Sigmoid colon (tissue), 7 donors: ENCODE measurements around the gene STXBP2. TPM values are rescaled to one million over a fixed set of nuclear protein-coding genes. Genes with fewer than 3 reads are reported as not detected.

Source experiments
- DNase-seq: peaks from one replicate; pipeline ENCODE4 v3.0.0-alpha.2; 2019
- H3K27ac ChIP-seq, 4 donors: fragments of 200-600 bp; sonication (generic); one replicate each; pipeline ENCODE4 v1.5.1; 2016 to 2019; ENCODE audit warnings: mild to moderate bottlenecking in 1 of 4
- H3K27me3 ChIP-seq, 3 donors: fragments of 200-600 bp; sonication (generic); one replicate each; pipeline ENCODE4 v1.5.1; 2019; ENCODE audit warnings: mild to moderate bottlenecking in 1 of 3
- H3K36me3 ChIP-seq, 4 donors: fragments of 200-600 bp; sonication (generic); one replicate each; pipeline ENCODE4 v1.5.1; 2016 to 2019
- H3K4me1 ChIP-seq, 4 donors: fragments of 200-600 bp; sonication (generic); one replicate each; pipeline ENCODE4 v1.5.1; 2017 to 2019
- H3K4me3 ChIP-seq, 4 donors: fragments of 200-600 bp; sonication (generic); one replicate each; pipeline ENCODE4 v1.5.1; 2017 to 2019; ENCODE audit warnings: mild to moderate bottlenecking in 2 of 4, moderate library complexity in 1 of 4
- H3K9me3 ChIP-seq, 4 donors: fragments of 200-600 bp in 3 of 4; sonication (generic) in 3 of 4; one replicate each; pipeline versions ENCODE4 v1.5.1 to v1.6.1; 2013 to 2019
- EP300 ChIP-seq, 4 donors: sonication (generic); formaldehyde crosslinking; IDR thresholded peaks; one replicate each; pipeline ENCODE4 v1.6.1; 2017; ENCODE audit warnings: antibody characterized with exemption in 4 of 4
- POLR2A ChIP-seq, 2 donors: fragments of 450-650 bp; IDR thresholded peaks; one replicate each; pipeline ENCODE4 v1.6.1; 2016; ENCODE audit warnings: antibody characterized with exemption in 2 of 2, mild to moderate bottlenecking in 2 of 2, moderate library complexity in 2 of 2
- POLR2AphosphoS5 ChIP-seq, 4 donors: sonication (generic); formaldehyde crosslinking; IDR thresholded peaks; one replicate each; pipeline ENCODE4 v1.6.1; 2017; ENCODE audit warnings: antibody characterized with exemption in 4 of 4
- WGBS, 2 donors: extraction: QIAGEN DNeasy Blood & Tissue Kit; methylation state at CpG; one replicate each; pipeline ENCODE4 v1.1.7; 2013; 5-methylcytosine and 5-hydroxymethylcytosine counted together
- intact Hi-C: fragments of 100-400 bp; cut with DNase I; formaldehyde crosslinking; loops from one replicate; pipeline ENCODE4 v1.15.1; 2023
- polyA plus RNA-seq, 3 donors: library from polyadenylated mRNA; stranded (reverse); fragments of 200-250 nt; gene quantifications; one replicate each; pipeline ENCODE4 v1.2.3, GENCODE V29; 2013
- total RNA-seq, 4 donors: library from RNA; depleted of rRNA; stranded (reverse); fragments of >200 nt; gene quantifications; one replicate each; pipeline ENCODE4 v1.1.0, GENCODE V29; 2016
- TF ChIP-seq, protein P1 (sequence below), 4 experiments: fragments of 450-650 bp in 3 of 4; fragments of 200-600 bp in 1 of 4; IDR thresholded peaks; one replicate each; pipeline ENCODE4 v1.5.1; 2016 to 2019; ENCODE audit warnings: antibody characterized with exemption in 4 of 4, mild to moderate bottlenecking in 3 of 4, moderate library complexity in 2 of 4
- donor health status: healthy with polysubstance abuse.
- donor health status: Bipolar disorder and iron deficiency.
- donor health status: healthy.

STXBP2 gene
- total and polyA plus RNA-seq, 7 donors: 5.9 to 163 (median 9.3) TPM

DNA sequence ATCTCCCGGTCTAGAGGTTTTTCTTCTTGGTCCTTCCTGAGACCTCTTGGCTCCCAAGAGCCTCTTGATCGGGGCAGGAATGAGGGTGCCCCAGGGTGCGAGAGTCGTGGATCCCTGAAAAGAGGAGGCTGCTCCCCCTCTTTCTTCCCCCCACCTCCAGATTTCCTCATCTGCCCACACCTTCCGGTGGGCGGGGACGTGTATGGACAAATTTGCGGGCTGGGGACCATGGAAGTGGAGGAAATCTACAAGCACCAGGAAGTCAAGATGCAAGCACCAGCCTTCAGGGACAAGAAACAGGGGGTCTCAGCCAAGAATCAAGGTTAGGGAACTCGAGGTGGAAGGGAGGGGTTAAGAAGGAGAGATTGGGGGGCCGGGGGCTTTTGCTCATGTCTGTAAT lies 39.9 kb downstream of the STXBP2 start, which contains the start of gene MCEMP1:
Gene MCEMP1, plus strand, starts transcription at position 237 of the 400 bp plus-strand sequence. Its CDS starts 31 bp downstream, at position 268.
- Histone ChIP-seq H3K27me3 (peaks cover 0 to 54% (median 26%) of the 10 kb centered on the region in 3 donors), H3K36me3 (no peaks in the 10 kb centered on the region), H3K4me1 (peaks cover 0 to 15% (median 7%) of the 10 kb centered on the region in 4 donors), H3K9me3 (no peaks in the 10 kb centered on the region), H3K4me3 (peak within 1 kb of the TSS in 1 of 4 donors; percentile 5), H3K27ac (no peak within 1 kb of the TSS)
- 31 to 48% methylated on average over 10 of the region's 10 CpGs for WGBS, 2 donors
- intact Hi-C loops: no loop called here
- no peak for TF ChIP-seq POLR2A (IDR thresholded peaks at IDR 0.05)
- no peak for TF ChIP-seq POLR2AphosphoS5 (IDR thresholded peaks at IDR 0.05)
- TF ChIP-seq EP300 (IDR thresholded peaks at IDR 0.05): no peak
- TF ChIP-seq, protein P1, sequence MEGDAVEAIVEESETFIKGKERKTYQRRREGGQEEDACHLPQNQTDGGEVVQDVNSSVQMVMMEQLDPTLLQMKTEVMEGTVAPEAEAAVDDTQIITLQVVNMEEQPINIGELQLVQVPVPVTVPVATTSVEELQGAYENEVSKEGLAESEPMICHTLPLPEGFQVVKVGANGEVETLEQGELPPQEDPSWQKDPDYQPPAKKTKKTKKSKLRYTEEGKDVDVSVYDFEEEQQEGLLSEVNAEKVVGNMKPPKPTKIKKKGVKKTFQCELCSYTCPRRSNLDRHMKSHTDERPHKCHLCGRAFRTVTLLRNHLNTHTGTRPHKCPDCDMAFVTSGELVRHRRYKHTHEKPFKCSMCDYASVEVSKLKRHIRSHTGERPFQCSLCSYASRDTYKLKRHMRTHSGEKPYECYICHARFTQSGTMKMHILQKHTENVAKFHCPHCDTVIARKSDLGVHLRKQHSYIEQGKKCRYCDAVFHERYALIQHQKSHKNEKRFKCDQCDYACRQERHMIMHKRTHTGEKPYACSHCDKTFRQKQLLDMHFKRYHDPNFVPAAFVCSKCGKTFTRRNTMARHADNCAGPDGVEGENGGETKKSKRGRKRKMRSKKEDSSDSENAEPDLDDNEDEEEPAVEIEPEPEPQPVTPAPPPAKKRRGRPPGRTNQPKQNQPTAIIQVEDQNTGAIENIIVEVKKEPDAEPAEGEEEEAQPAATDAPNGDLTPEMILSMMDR (IDR thresholded peaks at IDR 0.05): no peak
- no peak for DNase-seq

DNA sequence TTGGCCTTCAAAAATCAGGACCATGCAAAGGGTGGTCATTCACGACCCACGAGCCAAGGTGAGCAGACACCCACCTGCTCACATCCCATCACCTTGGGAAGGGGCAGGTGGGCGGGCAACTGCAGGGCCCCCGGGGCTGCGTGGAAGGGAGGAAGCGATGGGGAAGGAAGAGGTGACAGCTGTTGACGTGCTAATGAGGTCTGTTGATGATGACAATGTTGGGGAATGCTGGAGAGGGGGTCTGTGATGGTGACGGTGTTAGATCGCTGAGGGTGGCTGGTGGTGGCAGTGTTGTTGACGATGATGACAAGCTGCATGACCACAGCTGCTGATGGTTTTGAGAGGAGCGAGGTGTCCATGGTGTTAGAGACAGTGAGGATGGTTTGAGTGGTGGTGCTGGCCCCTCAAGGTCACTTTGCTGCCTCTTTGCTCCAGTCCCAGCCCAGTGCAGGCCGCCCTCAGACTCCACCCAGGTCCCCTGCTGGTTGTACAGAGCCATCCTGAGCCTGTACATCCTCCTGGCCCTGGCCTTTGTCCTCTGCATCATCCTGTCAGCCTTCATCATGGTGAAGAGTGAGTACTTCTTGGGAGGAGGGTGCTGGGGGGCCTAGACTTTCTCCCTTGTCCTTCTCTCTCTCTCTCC lies 40.9 kb downstream of the STXBP2 start:
- intact Hi-C loops: no loop called here
- H3K27me3 ChIP-seq: peaks cover 0 to 46% (median 22%) of the 10 kb centered on the region in 3 donors
- H3K27ac ChIP-seq: no peak overlapping the region

DNA sequence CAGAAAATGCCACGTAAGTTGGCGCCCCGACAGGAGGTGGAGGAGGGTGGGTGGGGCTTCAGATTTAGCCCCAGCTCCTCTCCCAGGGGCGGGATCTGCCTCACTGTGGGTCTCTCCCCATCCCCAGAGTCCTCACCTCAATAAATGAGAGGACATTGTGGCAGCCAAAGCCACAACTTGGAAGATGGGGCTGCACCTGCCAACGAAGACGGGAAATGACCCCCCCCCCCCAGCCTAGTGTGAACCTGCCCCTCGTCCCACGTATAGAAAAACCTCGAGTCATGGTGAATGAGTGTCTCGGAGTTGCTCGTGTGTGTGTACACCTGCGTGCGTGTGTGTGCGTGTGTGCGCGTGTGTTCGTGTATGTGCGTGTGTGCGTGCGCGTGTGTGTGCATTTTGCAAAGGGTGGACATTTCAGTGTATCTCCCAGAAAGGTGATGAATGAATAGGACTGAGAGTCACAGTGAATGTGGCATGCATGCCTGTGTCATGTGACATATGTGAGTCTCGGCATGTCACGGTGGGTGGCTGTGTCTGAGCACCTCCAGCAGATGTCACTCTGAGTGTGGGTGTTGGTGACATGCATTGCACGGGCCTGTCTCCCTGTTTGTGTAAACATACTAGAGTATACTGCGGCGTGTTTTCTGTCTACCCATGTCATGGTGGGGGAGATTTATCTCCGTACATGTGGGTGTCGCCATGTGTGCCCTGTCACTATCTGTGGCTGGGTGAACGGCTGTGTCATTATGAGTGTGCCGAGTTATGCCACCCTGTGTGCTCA lies 42.3 kb downstream of the STXBP2 start:
- Histone ChIP-seq H3K27me3 (peaks cover 0 to 44% (median 15%) of the 10 kb centered on the region in 3 donors), H3K36me3 (peaks cover 0 to 21% (median 19%) of the 10 kb centered on the region in 4 donors), H3K4me3 (no peak overlapping the region), H3K9me3 (no peaks in the 10 kb centered on the region), H3K4me1 (peaks cover 0 to 22% (median 14%) of the 10 kb centered on the region in 4 donors), H3K27ac (no peak overlapping the region)
- DNase-seq: no peak
- TF ChIP-seq EP300 (IDR thresholded peaks at IDR 0.05) (no peak), POLR2A (IDR thresholded peaks at IDR 0.05) (no peak), POLR2AphosphoS5 (IDR thresholded peaks at IDR 0.05) (no peak)
- TF ChIP-seq, protein P1 (IDR thresholded peaks at IDR 0.05): no peak
- 28 to 45% methylated on average over 30 of the region's 30 CpGs for WGBS, 2 donors
- intact Hi-C loops: no loop called here

More for the DNA sequence above, 40.9 kb downstream of the STXBP2 start:
- Histone ChIP-seq H3K4me1 (peaks cover 0 to 22% (median 14%) of the 10 kb centered on the region in 4 donors), H3K9me3 (no peaks in the 10 kb centered on the region), H3K4me3 (no peak overlapping the region), H3K36me3 (peaks cover 0 to 7% (median 7%) of the 10 kb centered on the region in 4 donors)
- TF ChIP-seq POLR2AphosphoS5 (IDR thresholded peaks at IDR 0.05) (no peak), POLR2A (IDR thresholded peaks at IDR 0.05) (no peak), EP300 (IDR thresholded peaks at IDR 0.05) (no peak)
- TF ChIP-seq, protein P1 (IDR thresholded peaks at IDR 0.05): no peak
- no peak for DNase-seq
- WGBS, 2 donors: 46 to 58% methylated on average over 12 of the region's 12 CpGs

DNA sequence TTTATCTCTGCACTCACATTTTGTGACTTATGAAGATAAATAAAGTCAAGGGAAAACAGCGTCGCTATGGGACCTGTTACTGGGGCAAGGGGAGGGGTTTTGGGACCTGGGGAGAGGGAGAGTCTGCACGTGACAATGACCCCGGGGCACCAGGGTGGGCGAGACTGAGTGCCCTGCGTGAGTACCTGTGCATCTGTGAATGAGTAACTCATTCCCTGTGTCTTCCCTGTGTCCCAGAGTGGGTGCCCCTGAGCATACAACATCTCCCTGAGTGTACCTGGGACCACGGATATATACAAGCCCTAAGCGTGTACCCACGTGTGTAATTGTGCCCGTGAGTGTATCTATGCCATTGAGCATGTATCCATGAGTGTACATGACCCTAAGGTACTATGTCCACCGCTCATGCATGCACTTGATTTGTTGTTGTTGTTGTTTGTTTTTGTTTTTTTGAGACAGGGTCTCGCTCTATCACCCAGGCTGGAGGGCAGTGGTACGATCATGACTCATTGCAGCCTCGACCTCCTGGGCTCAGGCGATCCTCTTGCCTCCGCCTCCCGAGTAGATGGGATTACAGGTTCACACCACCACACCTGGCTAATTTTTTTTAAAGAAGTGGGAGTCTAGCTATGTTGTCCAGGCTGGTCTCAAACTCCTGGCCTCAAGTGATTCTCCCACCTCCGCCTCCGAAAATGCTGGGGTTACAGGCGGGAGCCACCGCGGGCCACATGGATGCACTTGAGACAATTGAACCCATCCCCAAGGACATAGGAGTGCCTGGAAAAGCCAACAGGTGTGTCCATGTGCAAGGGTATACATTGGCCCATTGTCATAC lies 43.1 kb downstream of the STXBP2 start:
- Histone ChIP-seq H3K27ac (peak overlapping the region in 1 of 4 donors; percentile 90), H3K4me1 (peaks cover 0 to 22% (median 14%) of the 10 kb centered on the region in 4 donors), H3K9me3 (no peaks in the 10 kb centered on the region), H3K27me3 (peaks cover 0 to 44% (median 15%) of the 10 kb centered on the region in 3 donors), H3K36me3 (peaks cover 0 to 25% (median 19%) of the 10 kb centered on the region in 4 donors), H3K4me3 (peak overlapping the region in 3 of 4 donors; percentile 94 to 98 (median 98))
- TF ChIP-seq POLR2A (IDR thresholded peaks at IDR 0.05): no peak
- TF ChIP-seq, protein P1 (IDR thresholded peaks at IDR 0.05): no peak
- no peak for TF ChIP-seq EP300 (IDR thresholded peaks at IDR 0.05)
- no peak for TF ChIP-seq POLR2AphosphoS5 (IDR thresholded peaks at IDR 0.05)
- intact Hi-C loops: loop anchor here (1.0 to 5.0 kb wide), 4 partner anchors 28 to 122 kb away; partner anchors contain the start of genes PET100 and XAB2
- 31 to 53% methylated on average over 22 of the region's 22 CpGs for WGBS, 2 donors
- DNase-seq: no peak
